ENCODE data around the gene KAT2A. TPM values are rescaled to one million over a fixed set of nuclear protein-coding genes. Genes with fewer than 3 reads are reported as not detected.

Gene KAT2A
- total RNA-seq, 1 experiment from 2014 or later = 19.9 TPM

- peak; percentile 90 for DNase-seq (ENCODE audit: low spot score)
Observed at GRCh38 chr17:42135664-42136653, 14.8 kb upstream of the KAT2A start.

GRCh38 chr17:42135151-42135550 is 14.0 kb upstream of the KAT2A start:
- DNase-seq (ENCODE audit: low spot score) = no peak

GRCh38 chr17:42133461-42134041 is 12.4 kb upstream of the KAT2A start:
- DNase-seq (ENCODE audit: low spot score) = no peak

GRCh38 chr17:42132941-42133340 is 11.8 kb upstream of the KAT2A start:
- peak; percentile 92 for DNase-seq (ENCODE audit: low spot score)

GRCh38 chr17:42131981-42132432 is 10.8 kb upstream of the KAT2A start:
- no peak for DNase-seq (ENCODE audit: low spot score)

- no peak for DNase-seq (ENCODE audit: low spot score)
Observed at GRCh38 chr17:42131232-42131631, 10.1 kb upstream of the KAT2A start.

- DNase-seq (ENCODE audit: low spot score) = no peak
Observed at GRCh38 chr17:42130310-42130936, 9.3 kb upstream of the KAT2A start.

- DNase-seq (ENCODE audit: low spot score) = no peak
Observed at GRCh38 chr17:42129109-42129837, 8.1 kb upstream of the KAT2A start.

- no peak for DNase-seq (ENCODE audit: low spot score)
Observed at GRCh38 chr17:42127414-42127813, 6.2 kb upstream of the KAT2A start.

GRCh38 chr17:42126836-42127235 is 5.7 kb upstream of the KAT2A start:
- DNase-seq (ENCODE audit: low spot score) = no peak

GRCh38 chr17:42125565-42125964 is 4.4 kb upstream of the KAT2A start:
- DNase-seq (ENCODE audit: low spot score) = no peak

GRCh38 chr17:42124256-42124655 is 3.1 kb upstream of the KAT2A start:
- DNase-seq (ENCODE audit: low spot score) = no peak

GRCh38 chr17:42122371-42123303 is 1.5 kb upstream of the KAT2A start, which contains the start of gene HSPB9:
HSPB9 (plus strand) TSS chr17:42122804; CDS start chr17:42122851, 47 bp downstream.
- no peak for DNase-seq (ENCODE audit: low spot score)

GRCh38 chr17:42120161-42120769 is 902 bp downstream of the KAT2A start:
- no peak for DNase-seq (ENCODE audit: low spot score)

- DNase-seq (ENCODE audit: low spot score) = no peak
Observed at GRCh38 chr17:42119301-42119700, 1.9 kb downstream of the KAT2A start.

GRCh38 chr17:42118545-42118944 is 2.6 kb downstream of the KAT2A start:
- DNase-seq (ENCODE audit: low spot score) = peak; percentile 38

GRCh38 chr17:42118126-42118510 is 3.0 kb downstream of the KAT2A start:
- DNase-seq (ENCODE audit: low spot score) = no peak

GRCh38 chr17:42117397-42118125 is 3.6 kb downstream of the KAT2A start:
- no peak for DNase-seq (ENCODE audit: low spot score)

- peak; percentile 76 for DNase-seq (ENCODE audit: low spot score)
Observed at GRCh38 chr17:42116705-42117396, 4.3 kb downstream of the KAT2A start.

All from A172 (cell line).